ENCODE results near the gene SPDYE2.
"Not testable (repeated sequence)": the region's sequence is repeated elsewhere in the genome, so short reads cannot be mapped to it uniquely, and the experiment has no call there.

SPDYE2 gene, protein sequence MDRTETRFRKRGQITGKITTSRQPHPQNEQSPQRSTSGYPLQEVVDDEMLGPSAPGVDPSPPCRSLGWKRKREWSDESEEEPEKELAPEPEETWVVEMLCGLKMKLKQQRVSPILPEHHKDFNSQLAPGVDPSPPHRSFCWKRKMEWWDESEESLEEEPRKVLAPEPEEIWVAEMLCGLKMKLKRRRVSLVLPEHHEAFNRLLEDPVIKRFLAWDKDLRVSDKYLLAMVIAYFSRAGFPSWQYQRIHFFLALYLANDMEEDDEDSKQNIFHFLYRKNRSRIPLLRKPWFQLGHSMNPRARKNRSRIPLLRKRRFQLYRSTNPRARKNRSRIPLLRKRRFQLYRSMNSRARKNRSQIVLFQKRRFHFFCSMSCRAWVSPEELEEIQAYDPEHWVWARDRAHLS

DNA sequence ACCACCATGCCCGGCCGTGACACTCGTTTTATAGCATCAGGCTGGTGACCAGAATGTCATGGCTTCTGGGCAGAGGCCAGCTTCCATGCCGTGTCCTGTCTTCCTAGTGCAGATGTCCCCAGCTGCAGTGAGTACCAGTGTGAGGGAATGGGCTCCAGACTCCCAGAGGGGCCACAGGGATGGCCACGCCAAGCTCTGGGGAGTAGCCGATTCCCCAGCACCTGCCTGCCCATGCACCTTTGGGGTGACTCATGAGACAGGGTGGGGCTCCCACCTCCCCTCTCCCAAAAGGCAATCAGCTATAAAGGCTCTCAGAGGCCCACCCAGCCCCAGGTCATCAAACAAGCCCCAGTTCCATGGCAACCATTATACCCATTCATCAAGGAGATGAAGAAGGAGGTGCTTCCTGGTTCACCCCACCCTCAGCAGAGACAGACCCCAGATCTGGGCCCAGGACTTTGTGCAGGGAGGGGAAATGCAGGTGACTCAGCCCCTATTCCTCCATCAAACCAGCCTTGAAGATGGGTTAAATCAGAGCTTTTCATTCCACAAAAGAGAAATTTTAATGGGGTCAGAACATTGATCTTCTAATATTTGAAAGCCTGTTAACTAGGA lies at the start of gene SPDYE2:
Gene SPDYE2 (plus strand): TSS at position 419 of the 615 bp plus-strand sequence. CDS start 2,030 bp downstream, outside the sequence.
- H3K4me3 ChIP-seq (IDR thresholded peaks at IDR 0.05; ENCODE audit: insufficient read depth, low read depth, low read length); H3K79me2 ChIP-seq (ENCODE audit: insufficient read depth, low read depth); H3K4me1 ChIP-seq (ENCODE audit: low read depth, poor library complexity, severe bottlenecking); H3K36me3 ChIP-seq (ENCODE audit: insufficient read depth); H3K27me3 ChIP-seq (ENCODE audit: insufficient read depth, low read depth); H4K20me1 ChIP-seq (ENCODE audit: insufficient read depth); H2AFZ ChIP-seq (ENCODE audit: low read depth); H3K4me2 ChIP-seq; H3K9ac ChIP-seq; H3K27ac ChIP-seq: not testable (repeated sequence)

- H3K79me2 ChIP-seq (ENCODE audit: insufficient read depth, low read depth); H3K27me3 ChIP-seq (ENCODE audit: insufficient read depth, low read depth); H3K9ac ChIP-seq; H3K36me3 ChIP-seq (ENCODE audit: insufficient read depth); H4K20me1 ChIP-seq (ENCODE audit: insufficient read depth); H2AFZ ChIP-seq (ENCODE audit: low read depth); H3K4me2 ChIP-seq; H3K4me1 ChIP-seq (ENCODE audit: low read depth, poor library complexity, severe bottlenecking); H3K4me3 ChIP-seq (IDR thresholded peaks at IDR 0.05; ENCODE audit: insufficient read depth, low read depth, low read length); H3K27ac ChIP-seq: not testable (repeated sequence)
These were observed 47.9 kb upstream of the SPDYE2 start for GRCh38 chr7:102503141-102503540.

- H3K79me2 ChIP-seq (ENCODE audit: insufficient read depth, low read depth); H2AFZ ChIP-seq (ENCODE audit: low read depth); H3K4me1 ChIP-seq (ENCODE audit: low read depth, poor library complexity, severe bottlenecking); H3K4me2 ChIP-seq; H3K9ac ChIP-seq; H3K36me3 ChIP-seq (ENCODE audit: insufficient read depth); H3K27ac ChIP-seq; H3K4me3 ChIP-seq (IDR thresholded peaks at IDR 0.05; ENCODE audit: insufficient read depth, low read depth, low read length); H3K27me3 ChIP-seq (ENCODE audit: insufficient read depth, low read depth); H4K20me1 ChIP-seq (ENCODE audit: insufficient read depth): not testable (repeated sequence)
These were observed 45.5 kb upstream of the SPDYE2 start for GRCh38 chr7:102505298-102506185.

DNA sequence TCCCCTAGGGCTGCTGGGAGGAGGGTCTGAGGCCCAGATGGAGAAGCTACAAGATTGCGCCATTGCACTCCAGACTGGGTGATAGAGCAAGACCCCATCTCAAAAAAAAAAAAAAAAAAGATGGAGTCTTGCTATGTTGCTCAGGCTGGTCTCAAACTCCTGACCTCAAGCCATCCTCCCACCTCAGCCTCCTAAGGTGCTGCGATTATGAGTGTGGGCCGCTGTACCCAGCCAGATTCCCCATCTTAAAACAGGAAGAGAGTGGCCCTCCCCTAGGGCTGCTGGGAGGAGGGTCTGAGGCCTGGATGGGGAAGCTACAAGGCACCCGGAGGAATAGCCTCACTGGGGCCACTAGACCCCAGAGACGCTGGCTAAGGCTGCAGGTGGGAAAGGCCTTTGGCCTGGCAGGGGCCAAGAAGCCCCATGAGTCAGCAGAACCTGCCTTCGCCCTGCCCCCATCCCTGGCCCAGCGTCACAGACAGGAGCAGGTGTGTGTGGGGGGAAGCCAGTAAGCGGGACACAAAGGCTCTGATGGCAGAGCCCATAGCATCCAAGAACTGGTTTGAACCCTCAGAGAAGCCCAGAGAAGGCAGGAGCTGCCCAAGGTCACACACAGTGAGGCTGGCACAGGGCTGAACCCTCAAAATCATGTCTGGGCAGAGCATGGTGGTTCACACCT lies 43.5 kb upstream of the SPDYE2 start:
- not testable (repeated sequence) for H4K20me1 ChIP-seq (ENCODE audit: insufficient read depth); H3K27ac ChIP-seq; H3K79me2 ChIP-seq (ENCODE audit: insufficient read depth, low read depth); H3K4me1 ChIP-seq (ENCODE audit: low read depth, poor library complexity, severe bottlenecking); H3K9ac ChIP-seq; H2AFZ ChIP-seq (ENCODE audit: low read depth); H3K4me2 ChIP-seq; H3K4me3 ChIP-seq (IDR thresholded peaks at IDR 0.05; ENCODE audit: insufficient read depth, low read depth, low read length); H3K36me3 ChIP-seq (ENCODE audit: insufficient read depth); H3K27me3 ChIP-seq (ENCODE audit: insufficient read depth, low read depth)

GRCh38 chr7:102510575-102510974 lies 40.5 kb upstream of the SPDYE2 start:
- H3K4me3 ChIP-seq (IDR thresholded peaks at IDR 0.05; ENCODE audit: insufficient read depth, low read depth, low read length); H3K27ac ChIP-seq; H3K4me2 ChIP-seq; H3K4me1 ChIP-seq (ENCODE audit: low read depth, poor library complexity, severe bottlenecking); H2AFZ ChIP-seq (ENCODE audit: low read depth); H3K36me3 ChIP-seq (ENCODE audit: insufficient read depth); H3K9ac ChIP-seq; H4K20me1 ChIP-seq (ENCODE audit: insufficient read depth); H3K27me3 ChIP-seq (ENCODE audit: insufficient read depth, low read depth); H3K79me2 ChIP-seq (ENCODE audit: insufficient read depth, low read depth): not testable (repeated sequence)

DNA sequence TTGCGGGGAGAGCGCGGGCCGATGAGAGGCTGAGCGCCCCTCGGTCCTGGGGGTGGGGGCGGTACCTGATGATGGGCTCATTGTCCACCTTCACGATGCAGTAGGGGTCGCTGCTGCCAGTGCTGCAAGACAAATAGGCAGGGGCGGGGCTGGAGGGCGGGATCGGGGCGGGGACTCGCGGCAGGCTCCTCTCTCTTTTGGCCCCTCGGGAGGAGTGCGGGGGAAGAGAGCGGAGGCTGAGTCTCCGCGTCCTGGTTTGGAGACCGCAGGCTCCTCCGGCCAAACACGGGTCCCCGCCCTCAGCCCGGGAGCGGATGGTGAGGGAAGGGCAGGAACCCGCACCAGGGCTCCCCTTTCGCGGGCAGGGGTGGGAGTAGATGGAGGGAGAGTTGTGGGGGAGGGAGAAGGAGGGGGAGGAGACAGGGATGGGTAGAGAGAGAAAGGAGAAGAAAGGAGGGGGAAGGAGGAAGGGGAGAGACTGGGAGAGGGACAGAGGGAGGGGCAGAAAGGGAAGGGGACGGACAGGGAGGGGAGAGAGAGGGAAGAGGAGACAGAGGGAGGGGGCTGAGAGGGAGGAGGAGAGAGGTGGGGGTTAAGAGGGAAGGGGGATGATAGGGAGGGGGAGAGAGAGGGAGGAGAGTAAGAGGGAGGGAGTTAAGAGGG lies 39.0 kb upstream of the SPDYE2 start:
- H3K4me2 ChIP-seq; H3K4me3 ChIP-seq (IDR thresholded peaks at IDR 0.05; ENCODE audit: insufficient read depth, low read depth, low read length); H2AFZ ChIP-seq (ENCODE audit: low read depth); H3K27ac ChIP-seq; H3K27me3 ChIP-seq (ENCODE audit: insufficient read depth, low read depth); H3K4me1 ChIP-seq (ENCODE audit: low read depth, poor library complexity, severe bottlenecking); H3K36me3 ChIP-seq (ENCODE audit: insufficient read depth); H4K20me1 ChIP-seq (ENCODE audit: insufficient read depth); H3K79me2 ChIP-seq (ENCODE audit: insufficient read depth, low read depth); H3K9ac ChIP-seq: not testable (repeated sequence)

- H3K4me2 ChIP-seq; H3K4me3 ChIP-seq (IDR thresholded peaks at IDR 0.05; ENCODE audit: insufficient read depth, low read depth, low read length); H4K20me1 ChIP-seq (ENCODE audit: insufficient read depth); H3K9ac ChIP-seq; H2AFZ ChIP-seq (ENCODE audit: low read depth); H3K27me3 ChIP-seq (ENCODE audit: insufficient read depth, low read depth); H3K79me2 ChIP-seq (ENCODE audit: insufficient read depth, low read depth); H3K27ac ChIP-seq; H3K36me3 ChIP-seq (ENCODE audit: insufficient read depth); H3K4me1 ChIP-seq (ENCODE audit: low read depth, poor library complexity, severe bottlenecking): not testable (repeated sequence)
These were observed 38.3 kb upstream of the SPDYE2 start for GRCh38 chr7:102512642-102513221.

- not testable (repeated sequence) for H3K27ac ChIP-seq; H3K9ac ChIP-seq; H3K4me3 ChIP-seq (IDR thresholded peaks at IDR 0.05; ENCODE audit: insufficient read depth, low read depth, low read length); H3K27me3 ChIP-seq (ENCODE audit: insufficient read depth, low read depth); H3K36me3 ChIP-seq (ENCODE audit: insufficient read depth); H3K4me2 ChIP-seq; H3K79me2 ChIP-seq (ENCODE audit: insufficient read depth, low read depth); H2AFZ ChIP-seq (ENCODE audit: low read depth); H3K4me1 ChIP-seq (ENCODE audit: low read depth, poor library complexity, severe bottlenecking); H4K20me1 ChIP-seq (ENCODE audit: insufficient read depth)
These were observed 35.9 kb upstream of the SPDYE2 start for GRCh38 chr7:102514881-102515721.

Measured in KMS-11 (cell line).